Endothelial cell of umbilical vein (primary cell): ENCODE results near the gene PDLIM4.

ENCODE experiments used
- EZH2 ChIP-seq: IDR thresholded peaks from 2 replicates; pipeline ENCODE4 v1.6.1; 2012; ENCODE audit warnings: borderline replicate concordance, low read depth, mild to moderate bottlenecking, moderate library complexity, low read length, inconsistent platforms; ENCODE audit not compliant: severe bottlenecking
- MYC ChIP-seq: IDR thresholded peaks from one replicate; pipeline ENCODE4 v1.6.1; 2011; ENCODE audit warnings: mild to moderate bottlenecking, low read depth, low read length
- POLR2A ChIP-seq: IDR thresholded peaks from 2 replicates; pipeline ENCODE4 v1.6.1; 2012; ENCODE audit warnings: low read depth, mild to moderate bottlenecking, control low read depth, low read length
- POLR2AphosphoS5 ChIP-seq: IDR thresholded peaks from 2 replicates; pipeline ENCODE4 v1.6.1; 2012; ENCODE audit warnings: low read depth, mild to moderate bottlenecking, control low read depth, low read length, moderate library complexity; ENCODE audit not compliant: insufficient read depth
- TF ChIP-seq, protein P1 (sequence below), 2 donors: IDR thresholded peaks; 1 replicate in 1 of 2; 2 replicates in 1 of 2; pipeline ENCODE4 v1.5.1; 2011; ENCODE audit warnings: low read length in 2 of 2, mild to moderate bottlenecking in 2 of 2, moderate library complexity in 2 of 2, control low read depth in 1 of 2, inconsistent platforms in 1 of 2, low read depth in 1 of 2; ENCODE audit not compliant: insufficient read depth in 1 of 2; ENCODE audit errors: extremely low read depth in 1 of 2

DNA sequence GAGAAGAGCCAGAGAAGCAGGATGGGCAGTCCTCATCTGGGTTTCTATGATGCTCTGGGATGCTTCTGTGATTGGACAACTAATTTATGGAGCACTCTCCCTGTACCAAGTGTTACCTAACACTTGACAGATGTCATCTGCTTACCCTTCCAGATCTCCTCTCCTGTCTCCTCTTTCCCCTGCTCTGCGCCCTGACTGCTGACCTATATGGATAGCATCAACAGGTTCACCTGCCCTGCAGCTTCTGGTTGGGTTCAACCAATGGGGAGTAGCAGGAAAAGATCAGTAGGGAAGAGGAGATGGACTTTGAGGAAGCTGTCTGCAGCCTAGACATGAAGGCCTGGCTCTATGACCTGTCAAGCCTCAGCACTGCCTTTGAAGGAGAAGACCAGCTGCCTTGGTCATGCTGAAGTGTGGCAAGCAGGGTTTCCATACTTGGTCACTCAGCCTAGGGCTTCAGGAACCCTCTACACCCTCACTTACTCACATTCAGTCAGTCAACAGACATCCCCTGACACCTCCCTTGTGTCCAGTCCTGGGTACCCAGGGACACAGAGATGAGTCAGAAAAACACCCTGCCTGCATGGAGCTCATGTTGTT, 18.5 kb upstream of the PDLIM4 start:
- TF ChIP-seq, protein P1, sequence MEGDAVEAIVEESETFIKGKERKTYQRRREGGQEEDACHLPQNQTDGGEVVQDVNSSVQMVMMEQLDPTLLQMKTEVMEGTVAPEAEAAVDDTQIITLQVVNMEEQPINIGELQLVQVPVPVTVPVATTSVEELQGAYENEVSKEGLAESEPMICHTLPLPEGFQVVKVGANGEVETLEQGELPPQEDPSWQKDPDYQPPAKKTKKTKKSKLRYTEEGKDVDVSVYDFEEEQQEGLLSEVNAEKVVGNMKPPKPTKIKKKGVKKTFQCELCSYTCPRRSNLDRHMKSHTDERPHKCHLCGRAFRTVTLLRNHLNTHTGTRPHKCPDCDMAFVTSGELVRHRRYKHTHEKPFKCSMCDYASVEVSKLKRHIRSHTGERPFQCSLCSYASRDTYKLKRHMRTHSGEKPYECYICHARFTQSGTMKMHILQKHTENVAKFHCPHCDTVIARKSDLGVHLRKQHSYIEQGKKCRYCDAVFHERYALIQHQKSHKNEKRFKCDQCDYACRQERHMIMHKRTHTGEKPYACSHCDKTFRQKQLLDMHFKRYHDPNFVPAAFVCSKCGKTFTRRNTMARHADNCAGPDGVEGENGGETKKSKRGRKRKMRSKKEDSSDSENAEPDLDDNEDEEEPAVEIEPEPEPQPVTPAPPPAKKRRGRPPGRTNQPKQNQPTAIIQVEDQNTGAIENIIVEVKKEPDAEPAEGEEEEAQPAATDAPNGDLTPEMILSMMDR (IDR thresholded peaks at IDR 0.05; ENCODE audit: extremely low read depth in 1 of 2, insufficient read depth in 1 of 2, low read depth in 1 of 2, low read length in 2 of 2), result no peak
- TF ChIP-seq POLR2A, result no peak
- TF ChIP-seq EZH2, result no peak
- no peak for TF ChIP-seq MYC
- TF ChIP-seq POLR2AphosphoS5, result no peak
